ENCODE results near the gene RAB42. TPM values are rescaled to one million over a fixed set of nuclear protein-coding genes. Genes with fewer than 3 reads are reported as not detected.

The RAB42 gene
- total and polyA plus RNA-seq, 10 of the 15 experiments (the other 5 are each of a cell fraction or from before 2014, with no cell fraction given): 0.16 to 4.5 (median 0.49) TPM

GRCh38 chr1:28552758-28553663 lies 39.1 kb upstream of the RAB42 start, which contains the start of gene TRNAU1AP (continued):
- TF ChIP-seq, protein P1, sequence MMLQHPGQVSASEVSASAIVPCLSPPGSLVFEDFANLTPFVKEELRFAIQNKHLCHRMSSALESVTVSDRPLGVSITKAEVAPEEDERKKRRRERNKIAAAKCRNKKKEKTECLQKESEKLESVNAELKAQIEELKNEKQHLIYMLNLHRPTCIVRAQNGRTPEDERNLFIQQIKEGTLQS (IDR thresholded peaks at IDR 0.05; ENCODE audit: borderline replicate concordance, extremely low read depth, low read depth, low read length): no peak
- peak; percentile 29 for TF ChIP-seq PBX3 (IDR thresholded peaks at IDR 0.05; ENCODE audit: insufficient replicate concordance, low read depth, low read length)
- 0 out of 3 replicates have a peak, but pooled peaks have one; percentile 44 for TF ChIP-seq POU2F2 (IDR thresholded peaks at IDR 0.05; ENCODE audit: borderline replicate concordance, low read depth, low read length)
- 0 out of 2 replicates have a peak, but pooled peaks have one; percentile 57 for TF ChIP-seq CHD1 (IDR thresholded peaks at IDR 0.05; ENCODE audit: low read depth, low read length)
- no peak for TF ChIP-seq ATF2 (IDR thresholded peaks at IDR 0.05; ENCODE audit: low read length)
- no peak for TF ChIP-seq KLF5 (IDR thresholded peaks at IDR 0.05; ENCODE audit: partially characterized antibody)
- 0 out of 2 replicates have a peak, but pooled peaks have one; percentile 24 for TF ChIP-seq CHD2 (IDR thresholded peaks at IDR 0.05; ENCODE audit: borderline replicate concordance, low read depth, low read length)
- TF ChIP-seq TARDBP (IDR thresholded peaks at IDR 0.05; ENCODE audit: borderline replicate concordance): no peak
- TF ChIP-seq CBFB (IDR thresholded peaks at IDR 0.05; ENCODE audit: low read depth): peak; percentile 24; the same call in 1 of the 2 replicates
- peak; percentile 67 for TF ChIP-seq HCFC1 (IDR thresholded peaks at IDR 0.05; ENCODE audit: low read length)
- TF ChIP-seq, protein P2, sequence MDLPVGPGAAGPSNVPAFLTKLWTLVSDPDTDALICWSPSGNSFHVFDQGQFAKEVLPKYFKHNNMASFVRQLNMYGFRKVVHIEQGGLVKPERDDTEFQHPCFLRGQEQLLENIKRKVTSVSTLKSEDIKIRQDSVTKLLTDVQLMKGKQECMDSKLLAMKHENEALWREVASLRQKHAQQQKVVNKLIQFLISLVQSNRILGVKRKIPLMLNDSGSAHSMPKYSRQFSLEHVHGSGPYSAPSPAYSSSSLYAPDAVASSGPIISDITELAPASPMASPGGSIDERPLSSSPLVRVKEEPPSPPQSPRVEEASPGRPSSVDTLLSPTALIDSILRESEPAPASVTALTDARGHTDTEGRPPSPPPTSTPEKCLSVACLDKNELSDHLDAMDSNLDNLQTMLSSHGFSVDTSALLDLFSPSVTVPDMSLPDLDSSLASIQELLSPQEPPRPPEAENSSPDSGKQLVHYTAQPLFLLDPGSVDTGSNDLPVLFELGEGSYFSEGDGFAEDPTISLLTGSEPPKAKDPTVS (IDR thresholded peaks at IDR 0.05; ENCODE audit: low read depth, low read length): peak; percentile 3; the same call in 1 of the 2 replicates
- TF ChIP-seq HDGF (IDR thresholded peaks at IDR 0.05): peak; percentile 8; the same call in 1 of the 2 replicates
- TF ChIP-seq CUX1 (IDR thresholded peaks at IDR 0.05; ENCODE audit: insufficient replicate concordance, low read depth, low read length): peak; percentile 46
- peak; percentile 47; the same call in 1 of the 2 replicates for TF ChIP-seq CREM (IDR thresholded peaks at IDR 0.05; ENCODE audit: low read depth)
- peak; percentile 53; the same call in 1 of the 2 replicates for TF ChIP-seq RFX5 (IDR thresholded peaks at IDR 0.05; ENCODE audit: low read depth, low read length)
- TF ChIP-seq MAX (IDR thresholded peaks at IDR 0.05; ENCODE audit: low read depth, low read length): peak; percentile 12; the same call in 1 of the 2 replicates
- no peak for TF ChIP-seq YBX1 (IDR thresholded peaks at IDR 0.05)
- peak; percentile 62; the same call in 1 of the 2 replicates for TF ChIP-seq RUNX3 (IDR thresholded peaks at IDR 0.05; ENCODE audit: low read length)
- 0 out of 2 replicates have a peak, but pooled peaks have one; percentile 40 for TF ChIP-seq SREBF1 (IDR thresholded peaks at IDR 0.05; ENCODE audit: low read length)

Data from GM12878 (cell line).